ENCODE measurements around the gene OR14I1. TPM values are rescaled to one million over a fixed set of nuclear protein-coding genes. Genes with fewer than 3 reads are reported as not detected.

Gene OR14I1
- total RNA-seq (not detected), polyA plus RNA-seq (not detected), total RNA-seq (0 reads per million in 6 experiments)

- Mint-ChIP-seq H3K4me3 (no peak within 1 kb of the TSS), H3K9me3 (no peaks in the 10 kb centered on the region), H3K36me3 (no peaks in the 10 kb centered on the region), H3K27me3 (peaks cover 0 to 11% (median 0%) of the 10 kb centered on the region in 5 donors), H3K27ac (no peak within 1 kb of the TSS), H3K4me1 (no peaks in the 10 kb centered on the region)
- DNase-seq, result no peak
- ATAC-seq, result no peak
- POLR2A ChIA-PET, result no interaction called here
Observed at GRCh38 chr1:248702714-248703113, at the start of gene OR14I1. Gene OR14I1 (minus strand): TSS chr1:248702766.

DNA sequence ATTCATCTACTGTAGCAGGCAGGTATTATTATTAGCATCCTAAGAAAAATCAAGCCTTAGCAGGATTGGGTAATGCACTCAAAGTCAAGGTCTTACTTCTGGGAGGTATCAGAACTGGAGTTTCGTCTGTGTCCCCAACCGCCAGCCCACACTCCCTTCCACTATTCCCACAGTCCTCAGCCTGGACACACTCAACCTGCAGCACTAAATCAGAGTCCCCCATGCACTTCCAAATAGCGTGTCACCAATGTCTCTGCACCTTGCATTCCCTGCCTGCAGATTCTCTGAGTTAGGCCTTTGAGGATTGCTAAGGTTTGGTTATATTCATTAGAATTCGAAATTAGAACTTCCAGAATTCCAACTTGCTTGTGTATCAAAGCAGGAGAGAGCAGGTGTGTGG lies 49.1 kb upstream of the OR14I1 start:
- H3K4me3 Mint-ChIP-seq, result peak overlapping the region in 8 of 10 donors; percentile 7 to 68 (median 49)
- DNase-seq (no peak), ATAC-seq (no peak)
- peak overlapping the region in 9 of 10 donors; percentile 23 to 87 (median 75) for H3K27ac Mint-ChIP-seq
- POLR2A ChIA-PET, result no interaction called here
- H3K27me3 Mint-ChIP-seq, result peaks cover 0 to 2% (median 0%) of the 10 kb centered on the region in 5 donors
- peaks cover 8 to 22% (median 12%) of the 10 kb centered on the region in 4 donors for H3K4me1 Mint-ChIP-seq
- no peaks in the 10 kb centered on the region for H3K9me3 Mint-ChIP-seq
- H3K36me3 Mint-ChIP-seq, result no peaks in the 10 kb centered on the region

DNA sequence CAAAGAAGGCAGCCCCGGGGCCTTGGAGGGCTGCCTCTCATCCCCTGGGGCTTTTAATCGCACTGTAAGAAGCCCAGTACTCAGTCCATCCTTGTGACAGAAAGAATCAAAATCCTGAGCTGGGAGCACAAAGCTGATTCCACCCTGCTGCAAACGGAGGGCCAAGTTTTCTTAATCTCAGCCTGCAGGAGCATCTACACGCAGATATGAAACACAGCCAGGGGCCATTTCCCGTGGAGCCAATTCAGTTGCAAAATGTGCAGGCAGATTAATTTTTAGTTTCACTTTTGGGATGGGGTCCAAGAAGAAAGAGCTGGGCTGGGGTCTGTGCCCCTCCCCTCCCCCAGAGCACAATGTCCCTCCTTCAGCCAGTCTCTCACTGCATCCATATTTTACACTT lies 48.6 kb upstream of the OR14I1 start:
- Mint-ChIP-seq H3K4me3 (peak overlapping the region in 9 of 10 donors; percentile 6 to 68 (median 48)), H3K4me1 (peaks cover 8 to 22% (median 12%) of the 10 kb centered on the region in 4 donors), H3K27me3 (peaks cover 0 to 2% (median 0%) of the 10 kb centered on the region in 5 donors), H3K27ac (peak overlapping the region in 9 of 10 donors; percentile 57 to 87 (median 75)), H3K9me3 (no peaks in the 10 kb centered on the region), H3K36me3 (no peaks in the 10 kb centered on the region)
- POLR2A ChIA-PET, result no interaction called here
- DNase-seq (no peak), ATAC-seq (no peak)

- Mint-ChIP-seq H3K9me3 (no peaks in the 10 kb centered on the region), H3K36me3 (no peaks in the 10 kb centered on the region), H3K4me1 (peaks cover 8 to 22% (median 12%) of the 10 kb centered on the region in 4 donors), H3K27me3 (peaks cover 0 to 2% (median 0%) of the 10 kb centered on the region in 5 donors), H3K27ac (peak overlapping the region in 7 of 10 donors; percentile 11 to 82 (median 62)), H3K4me3 (peak overlapping the region in 4 of 10 donors; percentile 11 to 61 (median 26))
- POLR2A ChIA-PET, result no interaction called here
- no peak for ATAC-seq
- DNase-seq, result no peak
Observed at GRCh38 chr1:248750496-248750895, 47.9 kb upstream of the OR14I1 start.

DNA sequence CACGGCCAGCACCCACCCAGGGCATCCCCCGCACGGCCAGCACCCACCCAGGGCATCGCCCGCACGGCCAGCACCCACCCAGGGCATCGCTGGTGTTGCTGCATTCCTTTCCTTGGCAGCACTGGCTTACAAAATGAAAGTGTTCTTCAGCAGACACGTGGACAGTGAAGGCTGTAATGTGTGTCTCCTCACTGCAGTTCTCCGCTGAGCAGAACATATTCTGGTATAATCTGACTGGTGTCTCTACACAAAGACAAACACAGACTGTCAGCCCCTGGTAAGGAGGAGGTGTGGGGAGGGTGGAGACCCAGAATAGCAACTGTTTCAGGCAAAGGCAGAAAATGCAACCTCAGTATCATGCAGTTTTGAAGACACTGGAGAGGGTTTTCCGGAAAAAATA lies 45.6 kb upstream of the OR14I1 start:
- Mint-ChIP-seq H3K4me1 (peaks cover 8 to 22% (median 12%) of the 10 kb centered on the region in 4 donors), H3K27ac (no peak overlapping the region), H3K27me3 (peaks cover 0 to 2% (median 0%) of the 10 kb centered on the region in 5 donors), H3K9me3 (no peaks in the 10 kb centered on the region), H3K36me3 (no peaks in the 10 kb centered on the region), H3K4me3 (no peak overlapping the region)
- no peak for DNase-seq
- POLR2A ChIA-PET, result no interaction called here
- ATAC-seq, result no peak

DNA sequence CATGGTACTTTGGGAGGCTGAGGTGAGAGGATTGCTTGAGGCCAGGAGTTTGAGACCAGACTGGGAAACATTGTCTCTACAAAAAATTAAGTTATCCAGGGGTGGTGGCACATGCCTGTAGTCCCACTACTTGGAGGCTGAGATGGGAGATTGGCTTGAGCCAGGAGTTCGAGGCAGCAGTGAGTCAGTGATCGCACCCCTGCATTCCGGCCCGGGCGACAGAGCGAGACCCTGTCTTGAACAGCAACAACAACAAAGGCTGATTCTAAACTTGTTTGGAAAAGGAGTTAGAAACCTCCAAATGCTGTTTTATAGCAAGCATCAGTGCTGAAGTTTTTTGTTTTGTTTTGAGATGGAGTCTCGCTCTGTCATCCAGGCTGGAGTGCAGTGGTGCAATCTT lies 38.3 kb upstream of the OR14I1 start:
- Mint-ChIP-seq H3K27ac (no peak overlapping the region), H3K4me1 (no peaks in the 10 kb centered on the region), H3K9me3 (no peaks in the 10 kb centered on the region), H3K36me3 (no peaks in the 10 kb centered on the region), H3K27me3 (peaks cover 0 to 20% (median 11%) of the 10 kb centered on the region in 5 donors), H3K4me3 (no peak overlapping the region)
- POLR2A ChIA-PET, result no interaction called here
- ATAC-seq (no peak), DNase-seq (no peak)

DNA sequence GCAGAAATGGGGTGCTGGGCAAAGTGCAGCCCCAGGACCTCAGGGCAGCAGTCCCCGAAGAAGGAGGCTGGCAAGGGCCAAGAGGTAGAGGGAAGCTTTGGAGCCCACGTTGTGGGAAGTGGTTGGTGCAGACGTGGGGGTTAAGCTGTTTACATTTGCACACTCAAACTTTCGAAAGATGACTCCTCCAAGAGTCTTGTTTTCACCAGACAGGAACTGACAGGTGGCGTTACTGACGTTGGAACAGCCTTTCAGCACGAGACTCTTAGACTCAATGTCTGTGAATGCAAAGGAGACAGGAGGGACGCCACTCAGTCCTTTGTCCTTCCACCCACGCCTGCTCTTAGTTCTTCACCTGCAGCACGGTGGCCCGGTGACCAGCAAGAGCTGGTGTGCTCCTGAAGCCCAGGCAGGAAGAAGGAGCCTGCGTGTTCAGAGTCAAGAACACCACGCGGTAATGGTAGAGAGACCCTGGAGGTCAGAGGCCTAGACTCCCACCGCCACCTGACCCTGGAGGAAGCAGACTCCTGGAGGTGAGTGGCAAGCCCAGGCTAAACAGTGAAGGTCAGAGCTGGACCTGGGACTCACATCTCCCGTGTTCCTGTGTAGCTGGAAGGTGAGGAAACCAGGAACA lies 37.1 kb upstream of the OR14I1 start:
- H3K27me3 Mint-ChIP-seq, result peaks cover 5 to 25% (median 16%) of the 10 kb centered on the region in 5 donors
- H3K4me1 Mint-ChIP-seq, result no peaks in the 10 kb centered on the region
- POLR2A ChIA-PET, result no interaction called here

GRCh38 chr1:248737457-248737856 lies 34.9 kb upstream of the OR14I1 start:
- DNase-seq, result no peak
- H3K4me1 Mint-ChIP-seq, result no peaks in the 10 kb centered on the region
- peaks cover 0 to 5% (median 3%) of the 10 kb centered on the region in 3 donors for H3K36me3 Mint-ChIP-seq
- H3K9me3 Mint-ChIP-seq, result peaks cover 0 to 9% (median 5%) of the 10 kb centered on the region in 9 donors
- POLR2A ChIA-PET, result no interaction called here
- H3K4me3 Mint-ChIP-seq, result peak overlapping the region in 1 of 10 donors; percentile 58
- peaks cover 5 to 25% (median 14%) of the 10 kb centered on the region in 5 donors for H3K27me3 Mint-ChIP-seq
- no peak for ATAC-seq
- H3K27ac Mint-ChIP-seq, result no peak overlapping the region

More for the DNA sequence above, 37.1 kb upstream of the OR14I1 start:
- DNase-seq, result no peak
- no peak for ATAC-seq
- Mint-ChIP-seq H3K4me3 (no peak overlapping the region), H3K36me3 (peaks cover 0 to 5% (median 3%) of the 10 kb centered on the region in 3 donors), H3K9me3 (peaks cover 0 to 9% (median 5%) of the 10 kb centered on the region in 9 donors), H3K27ac (no peak overlapping the region)

GRCh38 chr1:248736977-248737376 lies 34.4 kb upstream of the OR14I1 start:
- no peak overlapping the region for H3K27ac Mint-ChIP-seq
- peaks cover 0 to 5% (median 3%) of the 10 kb centered on the region in 3 donors for H3K36me3 Mint-ChIP-seq
- H3K4me3 Mint-ChIP-seq, result no peak overlapping the region
- ATAC-seq (no peak), DNase-seq (no peak)
- H3K27me3 Mint-ChIP-seq, result peaks cover 5 to 24% (median 14%) of the 10 kb centered on the region in 5 donors
- no peaks in the 10 kb centered on the region for H3K4me1 Mint-ChIP-seq
- H3K9me3 Mint-ChIP-seq, result peaks cover 0 to 9% (median 5%) of the 10 kb centered on the region in 9 donors
- POLR2A ChIA-PET, result no interaction called here

GRCh38 chr1:248733566-248733965 lies 31.0 kb upstream of the OR14I1 start:
- H3K4me1 Mint-ChIP-seq, result no peaks in the 10 kb centered on the region
- H3K27ac Mint-ChIP-seq, result no peak overlapping the region
- H3K36me3 Mint-ChIP-seq, result peaks cover 0 to 5% (median 3%) of the 10 kb centered on the region in 3 donors
- ATAC-seq (no peak), DNase-seq (no peak)
- H3K9me3 Mint-ChIP-seq, result peaks cover 0 to 9% (median 5%) of the 10 kb centered on the region in 9 donors
- H3K27me3 Mint-ChIP-seq, result peaks cover 5 to 19% (median 10%) of the 10 kb centered on the region in 5 donors
- POLR2A ChIA-PET, result no interaction called here
- no peak overlapping the region for H3K4me3 Mint-ChIP-seq

DNA sequence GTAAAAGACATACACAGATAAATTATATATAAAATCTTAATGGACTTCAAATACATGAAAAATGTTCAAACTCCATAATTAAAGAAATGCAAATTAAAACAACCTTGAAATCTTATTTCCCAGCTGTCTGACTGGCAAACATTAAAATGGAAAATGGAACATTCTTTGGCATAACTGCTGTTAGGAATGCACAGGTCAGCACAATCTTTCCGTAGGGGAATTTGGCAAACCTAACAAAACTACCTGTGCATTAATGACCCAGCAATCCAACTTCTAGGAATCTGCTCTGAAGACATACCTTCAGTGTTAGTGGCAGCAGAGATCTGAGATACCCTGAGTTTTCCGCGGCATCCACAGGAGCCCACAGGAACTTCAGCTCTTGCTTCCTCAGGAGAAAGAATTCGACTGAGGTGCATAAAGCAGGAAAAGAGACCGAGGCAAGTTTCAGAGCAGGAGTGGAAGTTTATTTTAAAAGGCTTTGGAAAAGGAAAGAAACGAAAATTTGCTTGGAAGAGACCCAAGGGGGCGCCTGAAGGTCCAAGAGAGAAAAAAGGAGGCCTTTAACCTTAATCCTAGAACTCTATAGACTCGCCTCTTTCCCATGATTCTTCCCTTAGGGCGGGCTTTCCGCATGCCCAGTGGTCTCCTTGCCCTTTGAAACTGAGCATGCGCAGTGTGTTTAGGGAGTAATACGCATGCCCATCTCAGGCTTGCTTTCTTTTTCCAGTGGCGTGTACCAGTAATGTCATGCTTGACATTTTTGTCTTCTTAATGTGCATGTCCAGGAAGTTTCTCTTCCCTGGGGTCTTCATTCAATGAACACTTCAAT lies 28.2 kb upstream of the OR14I1 start:
- DNase-seq (no peak), ATAC-seq (no peak)
- POLR2A ChIA-PET, result no interaction called here
- no peak overlapping the region for H3K27ac Mint-ChIP-seq
- H3K9me3 Mint-ChIP-seq, result peaks cover 0 to 9% (median 5%) of the 10 kb centered on the region in 9 donors
- H3K4me1 Mint-ChIP-seq, result no peaks in the 10 kb centered on the region
- H3K27me3 Mint-ChIP-seq, result peaks cover 0 to 6% (median 5%) of the 10 kb centered on the region in 5 donors
- H3K4me3 Mint-ChIP-seq, result no peak overlapping the region
- peaks cover 0 to 5% (median 3%) of the 10 kb centered on the region in 3 donors for H3K36me3 Mint-ChIP-seq

GRCh38 chr1:248714248-248714647 lies 11.7 kb upstream of the OR14I1 start:
- peaks cover 2 to 23% (median 10%) of the 10 kb centered on the region in 5 donors for H3K27me3 Mint-ChIP-seq
- H3K9me3 Mint-ChIP-seq, result peaks cover 0 to 31% (median 19%) of the 10 kb centered on the region in 9 donors
- no peak overlapping the region for H3K4me3 Mint-ChIP-seq

More at GRCh38 chr1:248714248-248714647, 11.7 kb upstream of the OR14I1 start:
- Mint-ChIP-seq H3K36me3 (peaks cover 0 to 12% (median 3%) of the 10 kb centered on the region in 3 donors), H3K27ac (no peak overlapping the region), H3K4me1 (peaks cover 0 to 4% (median 0%) of the 10 kb centered on the region in 4 donors)
- no peak for ATAC-seq
- DNase-seq, result no peak
- POLR2A ChIA-PET, result no interaction called here
